Thoracic aorta (tissue), 2 donors: ENCODE data around the gene TPM3. TPM values are rescaled to one million over a fixed set of nuclear protein-coding genes. Genes with fewer than 3 reads are reported as not detected.

Source experiments
- ATAC-seq: fragments of 150-250 bp; one replicate; pipeline ENCODE4 v1.8.0; 2017; ENCODE audit warnings: low read depth; ENCODE audit not compliant: insufficient number of reproducible peaks, low FRiP score
- DNase-seq: peaks from one replicate; pipeline ENCODE4 v3.0.0-alpha.2; 2020; ENCODE audit warnings: low spot score
- H3K27ac ChIP-seq, 2 donors: fragments of 200-600 bp; sonication (generic); 1 replicate in 1 of 2; 2 replicates in 1 of 2; pipeline ENCODE4 v1.5.1; 2016; ENCODE audit warnings: mild to moderate bottlenecking in 2 of 2, moderate library complexity in 2 of 2
- H3K27me3 ChIP-seq: fragments of 200-600 bp; sonication (generic); replicated peaks from 2 replicates; pipeline ENCODE4 v1.6.0; 2016; ENCODE audit warnings: mild to moderate bottlenecking; ENCODE audit not compliant: insufficient read depth
- H3K36me3 ChIP-seq: fragments of 200-600 bp; sonication (generic); one replicate; pipeline ENCODE4 v1.5.1; 2016
- H3K4me1 ChIP-seq, 2 donors: fragments of 200-600 bp; sonication (generic); 1 replicate in 1 of 2; 2 replicates in 1 of 2; pipeline versions ENCODE4 v1.5.1 to v1.6.0; 2016; ENCODE audit warnings: low read depth in 2 of 2, mild to moderate bottlenecking in 1 of 2; ENCODE audit not compliant: control insufficient read depth in 1 of 2
- H3K4me3 ChIP-seq: fragments of 200-600 bp; sonication (generic); 2 replicates; pipeline ENCODE4 v1.5.1; 2016; ENCODE audit warnings: mild to moderate bottlenecking
- H3K9me3 ChIP-seq: fragments of 200-600 bp; sonication (generic); 2 replicates; pipeline ENCODE4 v1.5.1; 2016
- CTCF ChIP-seq: fragments of 200-600 bp; sonication (generic); IDR thresholded peaks from one replicate; pipeline ENCODE4 v1.5.1; 2019; ENCODE audit warnings: antibody characterized with exemption
- total RNA-seq, 2 donors: library from RNA; depleted of rRNA; stranded (reverse); fragments of >200 nt; gene quantifications; one replicate each; pipeline versions ENCODE4 v1.1.0 to v1.2.3, GENCODE V29; 2016

Gene TPM3
- total RNA-seq, 2 donors from 2014 or later, result 146 to 331 TPM

- no peak for DNase-seq
- H3K27ac ChIP-seq, result peak overlapping the region; percentile 65 to 79
- H3K9me3 ChIP-seq, result no peaks in the 10 kb centered on the region
- peak overlapping the region; percentile 80 for H3K4me3 ChIP-seq
- H3K36me3 ChIP-seq, result no peaks in the 10 kb centered on the region
- no peak for TF ChIP-seq CTCF
- no peak for ATAC-seq
- H3K4me1 ChIP-seq, result peaks cover 42 to 53% of the 10 kb centered on the region in 2 donors
- H3K27me3 ChIP-seq, result no peaks in the 10 kb centered on the region
Observed at GRCh38 chr1:154181944-154182343, 10.0 kb downstream of the TPM3 start.

- H3K27me3 ChIP-seq, result no peaks in the 10 kb centered on the region
- no peak overlapping the region for H3K27ac ChIP-seq
- peaks cover 48 to 56% of the 10 kb centered on the region in 2 donors for H3K4me1 ChIP-seq
- DNase-seq, result no peak
- H3K36me3 ChIP-seq, result no peaks in the 10 kb centered on the region
- no peak for TF ChIP-seq CTCF
- ATAC-seq, result no peak
- peak overlapping the region; percentile 5 for H3K4me3 ChIP-seq
- no peaks in the 10 kb centered on the region for H3K9me3 ChIP-seq
Observed at GRCh38 chr1:154179946-154180687, 11.8 kb downstream of the TPM3 start.

GRCh38 chr1:154178911-154179811, 12.7 kb downstream of the TPM3 start:
- DNase-seq, result no peak
- H3K9me3 ChIP-seq, result no peaks in the 10 kb centered on the region
- no peaks in the 10 kb centered on the region for H3K27me3 ChIP-seq
- H3K27ac ChIP-seq, result no peak overlapping the region
- peaks cover 5% of the 10 kb centered on the region for H3K36me3 ChIP-seq
- no peak for TF ChIP-seq CTCF
- ATAC-seq, result no peak
- H3K4me3 ChIP-seq, result no peak overlapping the region
- H3K4me1 ChIP-seq, result peaks cover 48 to 56% of the 10 kb centered on the region in 2 donors

GRCh38 chr1:154178013-154178412, 13.9 kb downstream of the TPM3 start:
- ATAC-seq (no peak), DNase-seq (no peak)
- peaks cover 9% of the 10 kb centered on the region for H3K36me3 ChIP-seq
- H3K27ac ChIP-seq, result no peak overlapping the region
- no peaks in the 10 kb centered on the region for H3K9me3 ChIP-seq
- no peak for TF ChIP-seq CTCF
- H3K4me1 ChIP-seq, result peaks cover 45 to 56% of the 10 kb centered on the region in 2 donors
- no peaks in the 10 kb centered on the region for H3K27me3 ChIP-seq
- no peak overlapping the region for H3K4me3 ChIP-seq

- Histone ChIP-seq H3K36me3 (peaks cover 24% of the 10 kb centered on the region), H3K4me3 (no peak overlapping the region), H3K4me1 (peaks cover 42 to 47% of the 10 kb centered on the region in 2 donors), H3K27me3 (no peaks in the 10 kb centered on the region), H3K9me3 (no peaks in the 10 kb centered on the region), H3K27ac (no peak overlapping the region)
- ATAC-seq (no peak), DNase-seq (no peak)
- TF ChIP-seq CTCF, result no peak
Observed at GRCh38 chr1:154176337-154176736, 15.6 kb downstream of the TPM3 start.
